ENCODE data around the gene PPP2R3C. TPM values are rescaled to one million over a fixed set of nuclear protein-coding genes. Genes with fewer than 3 reads are reported as not detected.

The PPP2R3C gene
- total and polyA plus RNA-seq, 2 experiments from 2014 or later, result 35.9 to 43.0 TPM

DNA sequence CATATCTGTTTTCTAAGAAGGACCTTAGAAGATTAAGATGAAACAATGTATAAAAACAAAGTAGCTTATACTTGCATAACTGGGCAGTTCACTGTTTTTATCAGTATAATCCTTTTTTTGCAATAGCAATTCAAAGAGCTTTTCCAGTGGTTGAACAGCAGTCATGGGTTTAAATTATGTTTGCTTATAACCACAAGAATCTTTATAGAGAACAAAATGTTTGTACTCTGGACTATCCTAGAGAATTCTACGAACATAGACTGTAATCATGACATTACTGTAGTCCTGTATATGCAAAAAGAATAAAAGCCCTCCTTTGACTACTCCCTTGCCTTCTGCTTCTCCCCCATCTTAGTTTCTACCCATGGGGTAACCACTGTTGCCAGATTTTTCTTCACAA is 70.0 kb downstream of the PPP2R3C start:
- TF ChIP-seq, protein P1, sequence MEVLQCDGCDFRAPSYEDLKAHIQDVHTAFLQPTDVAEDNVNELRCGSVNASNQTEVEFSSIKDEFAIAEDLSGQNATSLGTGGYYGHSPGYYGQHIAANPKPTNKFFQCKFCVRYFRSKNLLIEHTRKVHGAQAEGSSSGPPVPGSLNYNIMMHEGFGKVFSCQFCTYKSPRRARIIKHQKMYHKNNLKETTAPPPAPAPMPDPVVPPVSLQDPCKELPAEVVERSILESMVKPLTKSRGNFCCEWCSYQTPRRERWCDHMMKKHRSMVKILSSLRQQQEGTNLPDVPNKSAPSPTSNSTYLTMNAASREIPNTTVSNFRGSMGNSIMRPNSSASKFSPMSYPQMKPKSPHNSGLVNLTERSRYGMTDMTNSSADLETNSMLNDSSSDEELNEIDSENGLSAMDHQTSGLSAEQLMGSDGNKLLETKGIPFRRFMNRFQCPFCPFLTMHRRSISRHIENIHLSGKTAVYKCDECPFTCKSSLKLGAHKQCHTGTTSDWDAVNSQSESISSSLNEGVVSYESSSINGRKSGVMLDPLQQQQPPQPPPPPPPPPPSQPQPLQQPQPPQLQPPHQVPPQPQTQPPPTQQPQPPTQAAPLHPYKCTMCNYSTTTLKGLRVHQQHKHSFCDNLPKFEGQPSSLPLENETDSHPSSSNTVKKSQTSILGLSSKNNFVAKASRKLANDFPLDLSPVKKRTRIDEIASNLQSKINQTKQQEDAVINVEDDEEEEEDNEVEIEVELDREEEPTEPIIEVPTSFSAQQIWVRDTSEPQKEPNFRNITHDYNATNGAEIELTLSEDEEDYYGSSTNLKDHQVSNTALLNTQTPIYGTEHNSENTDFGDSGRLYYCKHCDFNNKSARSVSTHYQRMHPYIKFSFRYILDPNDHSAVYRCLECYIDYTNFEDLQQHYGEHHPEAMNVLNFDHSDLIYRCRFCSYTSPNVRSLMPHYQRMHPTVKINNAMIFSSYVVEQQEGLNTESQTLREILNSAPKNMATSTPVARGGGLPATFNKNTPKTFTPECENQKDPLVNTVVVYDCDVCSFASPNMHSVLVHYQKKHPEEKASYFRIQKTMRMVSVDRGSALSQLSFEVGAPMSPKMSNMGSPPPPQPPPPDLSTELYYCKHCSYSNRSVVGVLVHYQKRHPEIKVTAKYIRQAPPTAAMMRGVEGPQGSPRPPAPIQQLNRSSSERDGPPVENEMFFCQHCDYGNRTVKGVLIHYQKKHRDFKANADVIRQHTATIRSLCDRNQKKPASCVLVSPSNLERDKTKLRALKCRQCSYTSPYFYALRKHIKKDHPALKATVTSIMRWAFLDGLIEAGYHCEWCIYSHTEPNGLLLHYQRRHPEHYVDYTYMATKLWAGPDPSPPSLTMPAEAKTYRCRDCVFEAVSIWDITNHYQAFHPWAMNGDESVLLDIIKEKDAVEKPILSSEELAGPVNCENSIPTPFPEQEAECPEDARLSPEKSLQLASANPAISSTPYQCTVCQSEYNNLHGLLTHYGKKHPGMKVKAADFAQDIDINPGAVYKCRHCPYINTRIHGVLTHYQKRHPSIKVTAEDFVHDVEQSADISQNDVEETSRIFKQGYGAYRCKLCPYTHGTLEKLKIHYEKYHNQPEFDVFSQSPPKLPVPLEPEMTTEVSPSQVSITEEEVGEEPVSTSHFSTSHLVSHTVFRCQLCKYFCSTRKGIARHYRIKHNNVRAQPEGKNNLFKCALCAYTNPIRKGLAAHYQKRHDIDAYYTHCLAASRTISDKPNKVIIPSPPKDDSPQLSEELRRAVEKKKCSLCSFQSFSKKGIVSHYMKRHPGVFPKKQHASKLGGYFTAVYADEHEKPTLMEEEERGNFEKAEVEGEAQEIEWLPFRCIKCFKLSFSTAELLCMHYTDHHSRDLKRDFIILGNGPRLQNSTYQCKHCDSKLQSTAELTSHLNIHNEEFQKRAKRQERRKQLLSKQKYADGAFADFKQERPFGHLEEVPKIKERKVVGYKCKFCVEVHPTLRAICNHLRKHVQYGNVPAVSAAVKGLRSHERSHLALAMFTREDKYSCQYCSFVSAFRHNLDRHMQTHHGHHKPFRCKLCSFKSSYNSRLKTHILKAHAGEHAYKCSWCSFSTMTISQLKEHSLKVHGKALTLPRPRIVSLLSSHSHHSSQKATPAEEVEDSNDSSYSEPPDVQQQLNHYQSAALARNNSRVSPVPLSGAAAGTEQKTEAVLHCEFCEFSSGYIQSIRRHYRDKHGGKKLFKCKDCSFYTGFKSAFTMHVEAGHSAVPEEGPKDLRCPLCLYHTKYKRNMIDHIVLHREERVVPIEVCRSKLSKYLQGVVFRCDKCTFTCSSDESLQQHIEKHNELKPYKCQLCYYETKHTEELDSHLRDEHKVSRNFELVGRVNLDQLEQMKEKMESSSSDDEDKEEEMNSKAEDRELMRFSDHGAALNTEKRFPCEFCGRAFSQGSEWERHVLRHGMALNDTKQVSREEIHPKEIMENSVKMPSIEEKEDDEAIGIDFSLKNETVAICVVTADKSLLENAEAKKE (CRISPR knock-in tag; IDR thresholded peaks at IDR 0.05), result no peak
- TF ChIP-seq JUNB (IDR thresholded peaks at IDR 0.05; ENCODE audit: unreplicated experiment) (no peak), ZNF114 (CRISPR knock-in tag; IDR thresholded peaks at IDR 0.05) (no peak), STAT1 (IDR thresholded peaks at IDR 0.05; ENCODE audit: unreplicated experiment) (no peak), CREB1 (CRISPR knock-in tag; IDR thresholded peaks at IDR 0.05; ENCODE audit: low read depth) (no peak), POLR2AphosphoS5 (IDR thresholded peaks at IDR 0.05; ENCODE audit: low read depth) (no peak), EZH2phosphoT487 (IDR thresholded peaks at IDR 0.05; ENCODE audit: unreplicated experiment) (no peak), CTCF (conservative IDR thresholded peaks at IDR 0.05; ENCODE audit: low read depth in 2 of 2) (no peak), ETS1 (IDR thresholded peaks at IDR 0.05) (no peak), EZH2 (IDR thresholded peaks at IDR 0.05; ENCODE audit: low read depth, unreplicated experiment) (no peak), ZNF331 (CRISPR knock-in tag; IDR thresholded peaks at IDR 0.05; ENCODE audit: low read depth) (no peak), REST (IDR thresholded peaks at IDR 0.05; ENCODE audit: unreplicated experiment) (no peak)
- no peak overlapping the region for H3K4me3 ChIP-seq
- H3K27ac ChIP-seq (ENCODE audit: low read depth), result no peak overlapping the region
- H3K4me2 ChIP-seq, result no peak overlapping the region
- Mint-ChIP-seq H3K9me3 (no peaks in the 10 kb centered on the region), H3K27ac (no peak overlapping the region), H3K4me1 (peaks cover 6% of the 10 kb centered on the region; the same call in 2 of the 3 replicates), H3K36me3 (ENCODE audit: low read depth) (peaks cover 17% of the 10 kb centered on the region; the same call in 2 of the 3 replicates), H3K27me3 (ENCODE audit: insufficient read depth, low read depth, poor library complexity) (peaks cover 2% of the 10 kb centered on the region), H3K4me3 (no peak overlapping the region)
- H3K4me1 ChIP-seq (ENCODE audit: insufficient read depth), result peaks cover 4% of the 10 kb centered on the region
- no peaks in the 10 kb centered on the region for H3K36me3 ChIP-seq (ENCODE audit: insufficient read depth)
- no peak overlapping the region for H2AFZ ChIP-seq
- no peaks in the 10 kb centered on the region; the same call in 1 of the 2 replicates for H4K20me1 ChIP-seq (replicated peaks; ENCODE audit: insufficient read depth)
- peaks cover 16% of the 10 kb centered on the region for H3K79me2 ChIP-seq (replicated peaks; ENCODE audit: insufficient read depth)
- H3F3A ChIP-seq (replicated peaks; ENCODE audit: low read depth), result peaks cover 5% of the 10 kb centered on the region
- H3K9me2 ChIP-seq (ENCODE audit: insufficient read depth), result no peaks in the 10 kb centered on the region
- DNase-seq (ENCODE audit: low spot score), result no peak
- ATAC-seq, result no peak
- H3K27me3 ChIP-seq (ENCODE audit: insufficient read depth), result no peaks in the 10 kb centered on the region
